ENCODE data around the gene KIAA1328. TPM values are rescaled to one million over a fixed set of nuclear protein-coding genes. Genes with fewer than 3 reads are reported as not detected.

KIAA1328 gene
- polyA plus RNA-seq, 1 donor from 2014 or later: 8.5 TPM

GRCh38 chr18:37085362-37085761 lies 256.4 kb downstream of the KIAA1328 start:
- Histone ChIP-seq H3F3A (ENCODE audit: insufficient read depth, low read length, poor library complexity, severe bottlenecking) (no peaks in the 10 kb centered on the region), H3K9ac (ENCODE audit: low read length) (no peak overlapping the region), H4K20me1 (ENCODE audit: insufficient read depth) (no peaks in the 10 kb centered on the region), H3K27me3 (ENCODE audit: insufficient read depth, low read depth, low read length) (no peaks in the 10 kb centered on the region), H3K79me2 (replicated peaks; ENCODE audit: insufficient read depth, low read length) (no peaks in the 10 kb centered on the region), H3K4me3 (ENCODE audit: low read length) (no peak overlapping the region), H2AFZ (ENCODE audit: low read depth, low read length) (no peak overlapping the region), H3K36me3 (ENCODE audit: insufficient read depth, low read length) (no peaks in the 10 kb centered on the region), H3K27ac (ENCODE audit: low read length) (no peak overlapping the region), H3K9me2 (ENCODE audit: insufficient read depth, low read length) (no peaks in the 10 kb centered on the region), H3K9me3 (ENCODE audit: low read length) (no peaks in the 10 kb centered on the region), H3K4me2 (ENCODE audit: low read length) (no peak overlapping the region)
- TF ChIP-seq TAF1 (IDR thresholded peaks at IDR 0.05; ENCODE audit: low read depth) (no peak), SMC3 (conservative IDR thresholded peaks at IDR 0.05; ENCODE audit: poor library complexity) (no peak), EZH2 (IDR thresholded peaks at IDR 0.05; ENCODE audit: borderline replicate concordance, insufficient read depth, low read length, poor library complexity, severe bottlenecking) (no peak), CTCF (IDR thresholded peaks at IDR 0.05; ENCODE audit: poor library complexity, severe bottlenecking) (no peak), POLR2AphosphoS5 (IDR thresholded peaks at IDR 0.05) (no peak), RAD21 (conservative IDR thresholded peaks at IDR 0.05) (no peak), MXI1 (conservative IDR thresholded peaks at IDR 0.05; ENCODE audit: poor library complexity, severe bottlenecking) (no peak), EP300 (conservative IDR thresholded peaks at IDR 0.05; ENCODE audit: poor library complexity, severe bottlenecking) (no peak)
- TF ChIP-seq, protein P1, sequence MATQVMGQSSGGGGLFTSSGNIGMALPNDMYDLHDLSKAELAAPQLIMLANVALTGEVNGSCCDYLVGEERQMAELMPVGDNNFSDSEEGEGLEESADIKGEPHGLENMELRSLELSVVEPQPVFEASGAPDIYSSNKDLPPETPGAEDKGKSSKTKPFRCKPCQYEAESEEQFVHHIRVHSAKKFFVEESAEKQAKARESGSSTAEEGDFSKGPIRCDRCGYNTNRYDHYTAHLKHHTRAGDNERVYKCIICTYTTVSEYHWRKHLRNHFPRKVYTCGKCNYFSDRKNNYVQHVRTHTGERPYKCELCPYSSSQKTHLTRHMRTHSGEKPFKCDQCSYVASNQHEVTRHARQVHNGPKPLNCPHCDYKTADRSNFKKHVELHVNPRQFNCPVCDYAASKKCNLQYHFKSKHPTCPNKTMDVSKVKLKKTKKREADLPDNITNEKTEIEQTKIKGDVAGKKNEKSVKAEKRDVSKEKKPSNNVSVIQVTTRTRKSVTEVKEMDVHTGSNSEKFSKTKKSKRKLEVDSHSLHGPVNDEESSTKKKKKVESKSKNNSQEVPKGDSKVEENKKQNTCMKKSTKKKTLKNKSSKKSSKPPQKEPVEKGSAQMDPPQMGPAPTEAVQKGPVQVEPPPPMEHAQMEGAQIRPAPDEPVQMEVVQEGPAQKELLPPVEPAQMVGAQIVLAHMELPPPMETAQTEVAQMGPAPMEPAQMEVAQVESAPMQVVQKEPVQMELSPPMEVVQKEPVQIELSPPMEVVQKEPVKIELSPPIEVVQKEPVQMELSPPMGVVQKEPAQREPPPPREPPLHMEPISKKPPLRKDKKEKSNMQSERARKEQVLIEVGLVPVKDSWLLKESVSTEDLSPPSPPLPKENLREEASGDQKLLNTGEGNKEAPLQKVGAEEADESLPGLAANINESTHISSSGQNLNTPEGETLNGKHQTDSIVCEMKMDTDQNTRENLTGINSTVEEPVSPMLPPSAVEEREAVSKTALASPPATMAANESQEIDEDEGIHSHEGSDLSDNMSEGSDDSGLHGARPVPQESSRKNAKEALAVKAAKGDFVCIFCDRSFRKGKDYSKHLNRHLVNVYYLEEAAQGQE (IDR thresholded peaks at IDR 0.05; ENCODE audit: borderline replicate concordance): no peak

DNA sequence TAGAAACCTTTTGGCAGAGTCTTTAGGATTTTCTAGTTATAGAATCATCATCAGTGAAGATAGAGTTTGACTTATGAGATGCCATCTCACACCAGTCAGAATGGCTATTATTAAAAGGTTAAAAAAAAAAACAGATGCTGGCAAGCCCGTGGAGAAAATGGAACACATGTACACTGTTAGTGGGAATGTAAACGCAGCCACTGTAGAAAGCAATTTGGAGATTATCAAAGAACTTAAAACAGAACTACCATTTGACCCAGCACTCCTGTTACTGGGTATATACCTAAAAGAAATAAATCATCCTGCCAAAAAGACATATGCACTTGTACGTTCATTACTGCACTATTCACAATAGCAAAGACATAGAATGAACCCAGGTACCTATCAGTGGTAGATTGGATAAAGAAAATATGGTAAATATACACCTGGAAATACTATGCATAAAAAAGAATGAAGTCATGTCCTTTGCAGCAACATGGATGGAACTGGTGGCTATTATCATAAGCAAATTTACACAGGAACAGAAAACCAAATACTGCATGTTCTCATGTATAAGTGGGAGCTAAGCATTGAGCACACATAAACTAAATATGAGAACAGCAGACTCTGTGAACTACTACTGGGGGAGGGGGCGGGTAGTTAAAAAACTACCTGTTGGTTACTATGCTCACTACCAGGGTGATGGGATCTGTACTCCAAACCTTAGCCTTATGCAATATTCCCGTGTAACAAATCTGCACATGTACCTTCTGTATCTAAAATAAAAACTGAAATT lies 279.0 kb downstream of the KIAA1328 start:
- H3K27ac ChIP-seq (ENCODE audit: low read length): no peak overlapping the region
- no peak overlapping the region for H2AFZ ChIP-seq (ENCODE audit: low read depth, low read length)
- no peak for TF ChIP-seq MXI1 (conservative IDR thresholded peaks at IDR 0.05; ENCODE audit: poor library complexity, severe bottlenecking)
- TF ChIP-seq, protein P1 (IDR thresholded peaks at IDR 0.05; ENCODE audit: borderline replicate concordance): no peak
- TF ChIP-seq CTCF (IDR thresholded peaks at IDR 0.05; ENCODE audit: poor library complexity, severe bottlenecking): no peak
- TF ChIP-seq POLR2AphosphoS5 (IDR thresholded peaks at IDR 0.05): no peak
- TF ChIP-seq SMC3 (conservative IDR thresholded peaks at IDR 0.05; ENCODE audit: poor library complexity): no peak
- TF ChIP-seq EZH2 (IDR thresholded peaks at IDR 0.05; ENCODE audit: borderline replicate concordance, insufficient read depth, low read length, poor library complexity, severe bottlenecking): no peak
- no peak for TF ChIP-seq TAF1 (IDR thresholded peaks at IDR 0.05; ENCODE audit: low read depth)
- TF ChIP-seq EP300 (conservative IDR thresholded peaks at IDR 0.05; ENCODE audit: poor library complexity, severe bottlenecking): no peak
- TF ChIP-seq RAD21 (conservative IDR thresholded peaks at IDR 0.05): no peak

More for the DNA sequence above, 279.0 kb downstream of the KIAA1328 start:
- H4K20me1 ChIP-seq (ENCODE audit: insufficient read depth): no peaks in the 10 kb centered on the region
- H3F3A ChIP-seq (ENCODE audit: insufficient read depth, low read length, poor library complexity, severe bottlenecking): no peaks in the 10 kb centered on the region
- no peaks in the 10 kb centered on the region for H3K27me3 ChIP-seq (ENCODE audit: insufficient read depth, low read depth, low read length)
- no peak overlapping the region for H3K4me2 ChIP-seq (ENCODE audit: low read length)
- H3K4me3 ChIP-seq (ENCODE audit: low read length): no peak overlapping the region
- no peak overlapping the region for H3K9ac ChIP-seq (ENCODE audit: low read length)
- H3K79me2 ChIP-seq (replicated peaks; ENCODE audit: insufficient read depth, low read length): no peaks in the 10 kb centered on the region
- H3K9me2 ChIP-seq (ENCODE audit: insufficient read depth, low read length): no peaks in the 10 kb centered on the region
- H3K9me3 ChIP-seq (ENCODE audit: low read length): no peaks in the 10 kb centered on the region
- H3K36me3 ChIP-seq (ENCODE audit: insufficient read depth, low read length): no peaks in the 10 kb centered on the region

All from neural cell (in vitro differentiated cells).